Fibroblast of lung (primary cell): ENCODE data around the gene ANKS3. TPM values are rescaled to one million over a fixed set of nuclear protein-coding genes. Genes with fewer than 3 reads are reported as not detected.

ENCODE experiments used
- DNase-seq, 2 donors: peaks; one replicate each; pipeline versions ENCODE4 v3.0.0 to v3.0.0-alpha.2; 2010; ENCODE audit warnings: low read depth in 2 of 2
- H2AFZ ChIP-seq: 2 replicates; pipeline ENCODE4 v1.5.1; 2012; ENCODE audit warnings: low read length, control low read depth, inconsistent platforms
- H3K27ac ChIP-seq: 2 replicates; pipeline ENCODE4 v1.5.1; 2011; ENCODE audit warnings: low read length, control low read depth; ENCODE audit not compliant: insufficient read depth
- H3K27me3 ChIP-seq: 2 replicates; pipeline ENCODE4 v1.5.1; 2011; ENCODE audit warnings: mild to moderate bottlenecking, low read length; ENCODE audit not compliant: control insufficient read depth, insufficient read depth
- H3K36me3 ChIP-seq: 2 replicates; pipeline ENCODE4 v1.5.1; 2011; ENCODE audit warnings: low read length; ENCODE audit not compliant: control insufficient read depth, insufficient read depth
- H3K4me1 ChIP-seq: 2 replicates; pipeline ENCODE4 v1.5.1; 2011; ENCODE audit warnings: low read length; ENCODE audit not compliant: control insufficient read depth, insufficient read depth; ENCODE audit errors: extremely low read depth
- H3K4me2 ChIP-seq: 2 replicates; pipeline ENCODE4 v1.5.1; 2011; ENCODE audit warnings: low read length, control low read depth; ENCODE audit not compliant: insufficient read depth; ENCODE audit errors: extremely low read depth
- H3K4me3 ChIP-seq, 4 experiments: fragments of 200-600 bp in 1 of 4; sonication (generic) in 1 of 4; replicated peaks in 1 of 4; 2 replicates each; pipeline ENCODE4 v1.5.1; 2011 to 2016; ENCODE audit warnings: low read length in 4 of 4, low read depth in 3 of 4, mild to moderate bottlenecking in 3 of 4, control low read depth in 2 of 4, inconsistent platforms in 1 of 4, mixed read lengths in 1 of 4; ENCODE audit not compliant: insufficient read depth in 1 of 4; ENCODE audit errors: control extremely low read depth in 1 of 4
- H3K79me2 ChIP-seq: 2 replicates; pipeline ENCODE4 v1.5.1; 2012; ENCODE audit warnings: mild to moderate bottlenecking, low read length, inconsistent platforms; ENCODE audit not compliant: control insufficient read depth, insufficient read depth
- H3K9ac ChIP-seq: 2 replicates; pipeline ENCODE4 v1.5.1; 2011; ENCODE audit warnings: mild to moderate bottlenecking, low read length, control low read depth; ENCODE audit not compliant: insufficient read depth
- H3K9me3 ChIP-seq: 2 replicates; pipeline ENCODE4 v1.5.1; 2012; ENCODE audit warnings: low read depth, low read length; ENCODE audit not compliant: control insufficient read depth, insufficient read depth
- H4K20me1 ChIP-seq: 2 replicates; pipeline ENCODE4 v1.5.1; 2011; ENCODE audit warnings: low read length; ENCODE audit not compliant: control insufficient read depth, insufficient read depth; ENCODE audit errors: extremely low read depth
- EZH2 ChIP-seq: IDR thresholded peaks from 2 replicates; pipeline ENCODE4 v1.5.1; 2012; ENCODE audit warnings: low read length, control low read depth, mild to moderate bottlenecking; ENCODE audit errors: missing control alignments
- polyA plus RNA-seq, 2 donors: library from polyadenylated mRNA; depleted of rRNA in 1 of 2; stranded (reverse) in 1 of 2; unstranded in 1 of 2; fragments of >200 nt; gene quantifications; 2 replicates each; pipeline ENCODE4 v1.2.1, GENCODE V29; 2011 to 2012; ENCODE audit warnings: missing spikeins in 1 of 2
- total RNA-seq: library from RNA; depleted of rRNA; stranded (reverse); fragments of >200 nt; gene quantifications from 2 replicates; pipeline ENCODE4 v1.2.1, GENCODE V29; 2014
- TF ChIP-seq, protein P1 (sequence below), 2 donors: IDR thresholded peaks in 1 of 2; conservative IDR thresholded peaks in 1 of 2; 1 replicate in 1 of 2; 2 replicates in 1 of 2; pipeline ENCODE4 v1.5.1; 2011 to 2012; ENCODE audit warnings: low read length in 2 of 2, control low read depth in 1 of 2, inconsistent platforms in 1 of 2, low read depth in 1 of 2, mild to moderate bottlenecking in 1 of 2

ANKS3 gene
- total and polyA plus RNA-seq, 2 donors (not counting 1 experiment from before 2014, with no cell fraction given): 11.9 to 26.3 TPM

DNA sequence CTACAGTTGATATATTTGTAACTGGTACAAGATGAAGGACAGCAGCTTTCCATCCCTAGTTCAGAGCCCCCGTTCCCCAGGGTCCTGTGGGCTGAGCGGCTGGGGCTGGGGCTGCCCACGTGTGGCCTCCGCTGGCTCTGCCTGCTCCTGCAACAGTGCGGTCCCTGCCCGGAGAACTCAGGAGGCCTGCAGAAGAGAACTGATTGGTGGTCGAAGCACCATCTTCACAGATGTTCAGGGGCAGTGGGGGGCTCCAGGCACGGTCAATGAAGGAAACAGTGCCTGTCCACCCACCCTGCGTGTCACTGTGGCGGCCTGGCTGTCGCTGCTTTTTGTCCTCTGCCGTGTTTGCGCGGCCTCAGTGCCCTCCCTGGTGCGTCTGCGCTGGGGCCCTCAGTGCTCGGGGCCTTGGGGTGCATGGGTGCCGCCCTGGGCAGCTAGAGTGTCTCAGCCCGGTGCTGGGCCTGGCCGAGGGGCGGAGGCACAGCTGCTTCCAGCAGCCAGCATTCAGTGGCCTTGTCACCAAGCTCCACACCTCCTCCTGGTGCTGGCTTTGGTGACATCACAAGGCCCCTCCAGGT, 44.9 kb downstream of the ANKS3 start:
- TF ChIP-seq, protein P1, sequence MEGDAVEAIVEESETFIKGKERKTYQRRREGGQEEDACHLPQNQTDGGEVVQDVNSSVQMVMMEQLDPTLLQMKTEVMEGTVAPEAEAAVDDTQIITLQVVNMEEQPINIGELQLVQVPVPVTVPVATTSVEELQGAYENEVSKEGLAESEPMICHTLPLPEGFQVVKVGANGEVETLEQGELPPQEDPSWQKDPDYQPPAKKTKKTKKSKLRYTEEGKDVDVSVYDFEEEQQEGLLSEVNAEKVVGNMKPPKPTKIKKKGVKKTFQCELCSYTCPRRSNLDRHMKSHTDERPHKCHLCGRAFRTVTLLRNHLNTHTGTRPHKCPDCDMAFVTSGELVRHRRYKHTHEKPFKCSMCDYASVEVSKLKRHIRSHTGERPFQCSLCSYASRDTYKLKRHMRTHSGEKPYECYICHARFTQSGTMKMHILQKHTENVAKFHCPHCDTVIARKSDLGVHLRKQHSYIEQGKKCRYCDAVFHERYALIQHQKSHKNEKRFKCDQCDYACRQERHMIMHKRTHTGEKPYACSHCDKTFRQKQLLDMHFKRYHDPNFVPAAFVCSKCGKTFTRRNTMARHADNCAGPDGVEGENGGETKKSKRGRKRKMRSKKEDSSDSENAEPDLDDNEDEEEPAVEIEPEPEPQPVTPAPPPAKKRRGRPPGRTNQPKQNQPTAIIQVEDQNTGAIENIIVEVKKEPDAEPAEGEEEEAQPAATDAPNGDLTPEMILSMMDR (conservative IDR thresholded peaks at IDR 0.05 in 1 of 2, IDR thresholded peaks at IDR 0.05 in 1 of 2; ENCODE audit: low read depth in 1 of 2, low read length in 2 of 2): no peak
- TF ChIP-seq EZH2: no peak
- no peak for DNase-seq
- peaks cover 17% of the 10 kb centered on the region for H3K36me3 ChIP-seq

DNA sequence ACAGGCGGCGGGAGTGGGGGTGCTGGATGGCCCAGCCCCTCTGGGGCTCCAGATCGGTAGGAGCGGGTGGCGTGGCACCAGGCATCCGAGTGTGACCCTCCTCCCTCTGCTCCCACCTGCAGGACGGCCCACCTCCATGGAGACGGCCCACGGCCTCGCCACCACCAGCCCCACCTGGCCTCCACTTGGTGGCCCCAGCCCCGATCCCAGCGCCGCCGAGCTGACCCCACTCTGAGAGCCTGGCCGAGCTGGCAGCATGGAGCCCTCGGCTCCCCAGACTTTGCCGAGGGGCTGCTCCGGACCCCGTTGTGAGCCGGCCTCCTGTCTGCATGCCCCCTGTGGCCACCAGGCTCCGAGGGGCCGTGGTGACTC, 45.4 kb downstream of the ANKS3 start:
- TF ChIP-seq, protein P1 (conservative IDR thresholded peaks at IDR 0.05 in 1 of 2, IDR thresholded peaks at IDR 0.05 in 1 of 2; ENCODE audit: low read depth in 1 of 2, low read length in 2 of 2): no peak
- no peak for TF ChIP-seq EZH2

More for the DNA sequence above, 44.9 kb downstream of the ANKS3 start:
- H3K4me3 ChIP-seq: no peak overlapping the region
- no peak overlapping the region for H3K27ac ChIP-seq
- no peaks in the 10 kb centered on the region for H3K9me3 ChIP-seq
- no peaks in the 10 kb centered on the region for H3K4me1 ChIP-seq
- no peak overlapping the region for H2AFZ ChIP-seq
- H3K79me2 ChIP-seq: peaks cover 2% of the 10 kb centered on the region
- H3K27me3 ChIP-seq: no peaks in the 10 kb centered on the region
- no peak overlapping the region for H3K4me2 ChIP-seq
- H4K20me1 ChIP-seq: no peaks in the 10 kb centered on the region
- H3K9ac ChIP-seq: no peak overlapping the region

DNA sequence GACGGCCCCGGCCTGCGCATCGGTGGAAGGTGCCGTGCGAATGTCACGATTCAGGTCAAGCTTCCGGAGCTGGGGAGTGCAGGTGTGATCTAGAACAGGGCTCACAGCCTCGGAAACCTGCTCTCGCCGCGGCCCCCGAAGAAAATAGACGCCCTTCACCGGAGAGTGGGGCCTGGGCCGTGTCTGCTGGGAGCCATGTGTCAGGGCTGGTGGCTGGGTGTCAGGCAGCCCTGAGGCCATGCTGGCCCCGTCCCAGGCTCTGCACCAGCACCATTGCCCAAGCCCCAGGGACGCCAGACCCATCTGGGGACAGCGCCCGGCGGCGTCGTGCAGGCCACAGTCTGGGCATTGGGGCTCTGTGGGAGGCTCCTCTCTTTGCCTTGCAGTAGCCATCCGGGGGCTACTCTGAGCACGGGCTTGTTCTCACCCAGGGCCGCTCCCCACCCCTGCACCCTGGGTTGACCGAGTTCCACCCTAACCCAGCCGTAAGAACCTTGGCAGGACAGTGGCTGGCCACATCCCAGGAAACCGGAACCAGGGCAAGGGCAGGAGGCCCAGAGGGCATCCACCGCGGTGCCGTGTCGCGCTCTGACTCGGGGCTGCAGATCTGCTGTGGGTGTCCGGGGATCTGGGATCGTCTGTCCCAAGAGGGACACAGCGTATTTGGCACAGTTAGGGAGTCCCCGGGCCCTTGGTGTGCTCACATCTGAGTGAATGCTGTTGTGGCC, 46.0 kb downstream of the ANKS3 start:
- Histone ChIP-seq H4K20me1 (no peaks in the 10 kb centered on the region), H3K4me1 (no peaks in the 10 kb centered on the region), H3K9ac (no peak overlapping the region), H3K4me3 (no peak overlapping the region), H3K9me3 (no peaks in the 10 kb centered on the region), H3K27ac (no peak overlapping the region), H3K4me2 (no peak overlapping the region), H2AFZ (no peak overlapping the region), H3K79me2 (no peaks in the 10 kb centered on the region), H3K36me3 (peaks cover 21% of the 10 kb centered on the region), H3K27me3 (no peaks in the 10 kb centered on the region)
- TF ChIP-seq, protein P1 (conservative IDR thresholded peaks at IDR 0.05 in 1 of 2, IDR thresholded peaks at IDR 0.05 in 1 of 2; ENCODE audit: low read depth in 1 of 2, low read length in 2 of 2): no peak
- TF ChIP-seq EZH2: no peak
- DNase-seq: no peak

More for the DNA sequence above, 45.4 kb downstream of the ANKS3 start:
- no peak overlapping the region for H2AFZ ChIP-seq
- no peaks in the 10 kb centered on the region for H4K20me1 ChIP-seq
- DNase-seq: no peak
- peaks cover 20% of the 10 kb centered on the region for H3K36me3 ChIP-seq
- no peaks in the 10 kb centered on the region for H3K79me2 ChIP-seq
- H3K27me3 ChIP-seq: no peaks in the 10 kb centered on the region
- H3K27ac ChIP-seq: no peak overlapping the region
- no peaks in the 10 kb centered on the region for H3K4me1 ChIP-seq
- H3K9ac ChIP-seq: no peak overlapping the region
- no peak overlapping the region for H3K4me3 ChIP-seq
- H3K9me3 ChIP-seq: no peaks in the 10 kb centered on the region
- H3K4me2 ChIP-seq: no peak overlapping the region
